GM18870 (cell line): ENCODE results near the gene GLIS2.

Experiments
- ATAC-seq: cut with Tn5 transposase; IDR thresholded peaks from one replicate; pipeline ENCODE4 v1.9.1; 2021; ENCODE audit warnings: moderate library complexity; ENCODE audit not compliant: unreplicated experiment

The GLIS2 gene

DNA sequence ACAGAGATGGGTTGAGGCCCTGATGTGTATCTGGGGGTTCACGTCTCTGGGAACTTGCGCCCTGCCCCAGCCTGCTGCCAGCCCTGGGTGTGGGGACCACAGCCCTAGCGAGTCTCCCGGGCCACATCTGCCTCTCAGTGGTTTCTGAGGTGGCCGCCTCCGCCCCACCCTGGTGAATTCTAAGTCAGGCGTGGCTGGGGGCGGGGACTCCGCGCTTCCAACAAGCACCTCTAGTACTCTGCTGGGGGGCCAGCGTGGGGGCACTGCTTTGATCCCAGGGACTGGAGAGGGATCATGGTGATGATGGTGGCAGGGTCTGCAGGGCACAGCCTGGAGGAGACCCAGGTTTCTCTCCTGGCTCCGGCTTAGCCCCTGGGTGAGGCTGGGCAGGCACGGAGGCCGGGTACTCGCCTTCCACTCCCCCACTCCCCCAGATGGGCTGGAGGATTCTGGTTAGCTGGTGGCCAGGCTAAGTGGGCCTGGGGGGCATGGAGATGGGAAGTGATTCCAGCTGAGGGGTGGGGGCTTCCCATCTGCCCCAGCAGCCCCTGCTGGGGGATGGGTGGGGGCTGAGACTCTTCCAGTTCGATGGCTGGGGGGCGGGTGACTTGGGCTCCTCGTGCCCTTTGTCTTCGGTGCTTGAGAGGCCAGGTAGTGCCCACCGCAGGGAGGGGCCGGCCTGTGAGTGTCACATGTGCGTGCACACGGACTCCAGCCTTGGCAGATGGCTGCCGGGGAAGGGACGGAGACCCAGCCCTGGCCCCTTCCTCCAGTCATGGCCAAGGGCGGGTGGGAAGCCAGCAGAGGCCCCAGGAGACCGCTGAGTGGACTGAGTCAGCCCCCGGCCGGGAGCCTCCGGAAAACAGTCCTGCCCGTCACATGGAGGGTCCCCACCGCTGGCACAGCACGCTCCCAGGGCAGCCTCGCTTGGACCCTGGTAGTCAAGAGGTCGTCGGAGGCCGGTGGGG, 3.9 kb downstream of the GLIS2 start:
- ATAC-seq, result no peak

DNA sequence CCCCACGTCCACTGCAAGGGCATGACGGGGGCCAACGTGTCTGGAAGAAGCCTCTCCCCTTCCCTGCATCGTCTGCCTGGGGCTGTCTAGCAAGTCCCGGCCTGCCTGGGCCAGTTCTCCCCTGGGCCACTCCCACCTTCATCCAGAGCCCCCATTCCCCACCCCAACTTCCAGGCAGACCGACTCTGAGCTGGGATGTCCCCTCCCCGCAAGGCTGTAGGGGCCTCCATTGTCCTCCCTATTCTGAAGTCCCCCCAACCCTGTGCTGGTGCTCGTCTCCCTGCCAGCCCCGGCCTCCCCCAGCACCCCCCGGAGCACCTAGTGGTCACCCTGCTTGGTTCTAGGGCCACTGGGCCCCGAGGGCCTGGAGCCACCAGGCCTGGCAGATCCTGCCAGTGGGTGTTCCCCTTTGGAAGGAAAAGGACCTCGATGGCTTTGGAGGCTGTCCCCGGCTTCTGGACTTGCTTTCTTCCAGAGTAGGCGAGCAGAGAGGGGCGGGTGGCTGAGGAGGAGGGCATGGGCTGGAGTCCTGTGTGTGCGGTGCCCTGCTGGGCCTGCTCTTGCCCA, 4.8 kb downstream of the GLIS2 start:
- no peak for ATAC-seq

DNA sequence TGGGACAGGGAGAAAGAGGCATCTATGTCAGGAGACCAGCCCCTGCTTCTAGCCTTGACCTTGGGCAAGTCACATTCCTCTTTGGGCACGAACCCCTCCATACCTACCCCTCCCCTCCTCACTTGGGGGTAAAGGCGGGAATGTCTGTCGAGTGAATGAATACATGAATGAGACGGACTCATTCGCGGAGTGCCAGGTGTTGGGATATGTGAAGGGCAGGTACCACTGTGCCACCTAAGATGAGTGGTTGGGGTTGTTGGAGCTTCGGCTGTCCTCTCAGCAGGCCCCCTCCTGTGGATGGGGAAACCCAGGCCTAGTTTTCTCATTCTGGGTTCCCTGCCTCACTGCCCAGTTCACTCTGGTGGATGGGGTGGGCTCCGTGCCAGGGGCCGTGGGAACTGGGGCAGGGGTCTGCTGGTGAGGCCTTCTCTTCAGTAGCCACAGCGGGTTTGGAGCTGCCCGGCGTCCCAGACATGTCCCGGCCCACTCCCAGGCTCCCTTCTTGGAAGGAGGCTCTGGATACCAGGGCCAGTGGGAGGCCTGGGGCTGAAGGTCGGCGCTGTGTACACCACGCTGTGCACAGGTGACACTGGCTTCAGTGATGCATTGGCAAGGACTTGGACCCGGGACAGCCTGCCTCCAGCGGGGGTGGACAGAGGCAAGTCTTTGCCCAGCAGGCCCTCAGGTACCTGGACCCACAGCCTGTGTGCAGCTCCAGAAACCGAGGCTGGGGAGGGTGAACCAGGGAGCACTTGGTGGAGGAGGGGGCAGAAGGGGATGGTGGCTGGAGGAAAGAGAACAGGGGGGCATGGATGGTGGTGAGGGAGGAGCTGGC, 5.6 kb downstream of the GLIS2 start:
- ATAC-seq, result no peak

DNA sequence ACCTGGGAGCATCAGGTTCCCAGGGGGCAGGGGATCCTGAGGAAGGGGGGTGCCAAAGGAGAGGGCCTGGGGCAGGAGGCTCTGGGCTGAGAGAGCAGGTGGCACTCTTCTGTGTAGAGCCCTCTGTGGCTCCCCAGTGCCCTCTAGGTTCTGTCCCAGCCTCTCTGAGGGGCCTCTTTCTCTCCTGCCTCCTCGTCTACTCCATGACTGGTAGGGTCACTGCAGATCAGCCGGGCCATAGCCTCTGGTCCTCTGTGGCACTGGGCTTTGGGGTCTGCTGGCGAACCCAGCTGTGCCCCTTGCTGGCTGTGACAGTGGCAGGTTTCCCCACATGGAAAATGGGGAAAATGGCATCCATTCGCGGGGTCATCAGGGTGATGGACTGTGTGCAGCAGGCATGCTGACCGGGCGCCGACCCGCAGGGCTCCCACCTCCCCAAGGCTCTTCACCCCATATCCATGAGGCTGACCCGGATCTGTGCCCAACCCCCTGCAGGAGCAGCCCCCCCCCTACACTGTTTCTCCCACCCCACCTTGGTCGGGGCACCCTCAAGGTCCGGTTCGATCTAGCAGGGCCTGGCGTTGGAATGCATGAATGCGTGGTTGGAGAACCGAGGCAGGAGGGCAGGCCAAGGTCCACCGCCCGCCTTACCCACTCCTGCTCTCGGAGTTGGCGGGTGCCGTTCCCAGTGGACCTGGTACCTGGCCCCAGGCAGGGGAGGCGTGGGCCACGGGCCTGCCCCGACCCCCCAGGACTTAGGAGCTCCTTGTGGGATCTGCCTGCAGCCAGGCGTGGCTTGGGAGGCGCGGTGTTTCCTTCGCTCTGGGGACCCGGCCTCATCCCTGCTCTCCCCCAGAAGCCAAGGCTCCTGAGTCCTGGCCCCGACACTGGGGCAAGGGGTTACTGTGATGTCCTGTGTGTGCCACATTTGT, 6.5 kb downstream of the GLIS2 start:
- no peak for ATAC-seq

DNA sequence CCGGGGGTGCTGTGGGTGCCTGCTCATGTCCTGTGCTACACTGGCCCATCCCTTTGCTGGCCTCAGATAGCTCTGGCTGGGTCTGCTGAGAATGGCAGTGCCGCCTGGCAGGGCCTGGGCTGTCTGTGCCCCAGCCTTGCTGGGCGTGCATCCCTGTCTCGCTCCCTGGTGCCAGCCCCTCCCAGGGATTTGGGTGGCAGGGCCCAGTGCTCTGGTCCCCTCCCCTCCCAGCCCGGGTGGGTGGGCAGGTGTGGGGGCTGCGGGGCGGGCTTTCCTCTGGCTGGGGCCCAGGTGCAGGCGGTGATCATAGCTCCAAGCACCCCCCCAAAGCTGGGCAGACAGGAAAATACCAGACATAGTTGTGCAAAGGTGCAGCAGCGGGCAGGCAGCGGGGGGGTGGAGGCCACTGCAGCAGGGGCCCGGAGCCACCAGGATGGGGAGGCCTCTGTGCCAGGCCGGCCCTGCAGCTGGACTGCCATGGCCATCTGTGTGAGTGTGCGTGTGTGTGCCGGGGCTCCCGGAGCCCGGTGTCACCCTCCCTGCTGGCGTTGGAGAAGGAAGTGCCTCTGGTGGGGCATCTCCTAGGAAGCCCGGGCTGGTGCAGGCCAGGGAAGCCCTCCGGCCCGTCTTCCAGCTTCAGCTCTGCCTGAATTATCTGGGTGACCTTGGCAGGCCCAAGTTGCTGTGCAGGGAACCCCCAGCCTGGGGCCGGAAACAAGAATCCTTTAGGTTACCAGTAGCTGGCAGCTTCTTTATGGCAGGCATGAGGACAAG, 7.4 kb downstream of the GLIS2 start:
- ATAC-seq, result no peak

DNA sequence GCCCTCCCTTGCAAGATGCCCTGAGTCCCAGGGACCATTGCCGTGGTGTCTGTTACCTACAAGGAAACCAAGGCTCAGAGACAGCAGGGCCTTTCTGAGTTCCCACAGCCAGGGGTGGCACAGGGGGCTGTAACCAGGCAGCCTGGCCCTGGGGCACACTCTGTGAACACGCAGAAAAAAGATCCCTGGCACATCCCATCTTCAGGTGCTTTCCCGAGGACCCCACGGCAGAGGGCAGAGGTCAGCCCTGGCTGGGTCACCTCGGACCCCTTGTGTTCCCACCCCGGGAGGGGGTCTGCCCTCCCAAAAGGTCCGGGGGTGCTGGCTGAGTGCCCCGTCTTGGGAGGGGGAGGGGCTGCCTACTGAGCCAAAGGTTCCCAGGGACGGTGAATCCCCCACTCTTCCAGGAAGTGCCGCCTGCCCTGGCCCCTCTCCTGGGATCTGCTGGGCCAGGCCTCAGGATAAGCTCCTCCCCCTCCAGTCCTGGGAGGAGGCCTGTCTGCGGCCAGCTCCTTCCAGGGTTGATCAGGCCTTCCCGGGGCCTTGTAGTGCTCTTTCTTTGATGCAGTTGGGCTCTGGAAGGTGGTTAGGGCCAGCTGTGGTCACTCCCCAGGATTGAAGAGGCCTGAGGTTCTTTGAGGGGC, 8.1 kb downstream of the GLIS2 start:
- no peak for ATAC-seq

GRCh38 chr16:4324492-4325252, 8.8 kb downstream of the GLIS2 start:
- no peak for ATAC-seq

- ATAC-seq, result no peak
Measured at GRCh38 chr16:4325253-4325758, 9.4 kb downstream of the GLIS2 start.

GRCh38 chr16:4327386-4328045, 11.6 kb downstream of the GLIS2 start:
- ATAC-seq, result no peak

GRCh38 chr16:4328046-4328781, 12.3 kb downstream of the GLIS2 start:
- ATAC-seq, result no peak

DNA sequence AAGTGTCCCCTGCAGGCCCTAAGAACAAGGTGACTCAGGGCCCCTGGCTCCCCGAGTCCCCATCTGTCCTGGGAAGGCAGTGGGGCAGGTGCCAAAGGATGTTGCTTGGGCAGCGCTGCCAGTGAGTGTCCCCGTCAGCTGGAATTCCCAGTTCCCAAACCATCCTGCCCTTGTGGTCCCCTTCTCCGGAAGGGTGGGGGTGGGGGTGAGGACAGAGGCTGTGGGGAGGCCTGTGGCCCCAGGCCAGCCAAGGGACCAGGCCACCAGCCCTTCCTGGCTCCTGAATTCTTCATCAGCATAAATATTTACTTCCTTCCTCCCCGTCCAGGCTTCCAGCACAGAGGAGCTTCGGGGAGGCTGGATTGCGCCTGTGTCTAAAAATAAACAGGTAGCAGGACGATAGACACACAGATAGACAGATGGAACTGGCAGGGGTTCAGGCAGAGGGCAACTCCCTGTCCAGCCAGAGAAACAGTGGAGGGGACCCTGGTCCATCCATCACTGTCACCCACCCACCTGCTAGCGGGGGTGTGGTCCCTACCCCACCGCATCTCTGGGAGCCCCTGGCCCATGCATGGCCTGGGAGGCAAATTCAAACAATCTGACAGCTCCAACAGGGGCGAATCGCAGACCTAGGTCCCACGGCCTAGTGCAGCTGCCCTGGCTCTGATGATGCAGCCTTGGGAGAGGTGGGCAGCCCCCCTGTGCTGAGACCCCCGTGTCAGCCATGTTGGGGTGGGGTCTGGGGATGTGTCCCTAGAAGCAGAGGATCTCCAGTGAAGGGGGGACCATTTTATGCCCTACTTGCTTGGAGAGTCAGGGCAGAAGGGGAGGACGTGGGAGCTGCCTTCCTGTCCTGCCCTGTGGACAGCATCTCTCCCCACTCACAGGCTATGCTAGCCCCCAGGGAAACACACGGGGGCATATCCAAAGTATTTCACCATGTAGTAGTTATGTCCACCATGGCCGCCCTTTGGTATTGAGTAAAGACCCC, 13.2 kb downstream of the GLIS2 start:
- ATAC-seq, result no peak

DNA sequence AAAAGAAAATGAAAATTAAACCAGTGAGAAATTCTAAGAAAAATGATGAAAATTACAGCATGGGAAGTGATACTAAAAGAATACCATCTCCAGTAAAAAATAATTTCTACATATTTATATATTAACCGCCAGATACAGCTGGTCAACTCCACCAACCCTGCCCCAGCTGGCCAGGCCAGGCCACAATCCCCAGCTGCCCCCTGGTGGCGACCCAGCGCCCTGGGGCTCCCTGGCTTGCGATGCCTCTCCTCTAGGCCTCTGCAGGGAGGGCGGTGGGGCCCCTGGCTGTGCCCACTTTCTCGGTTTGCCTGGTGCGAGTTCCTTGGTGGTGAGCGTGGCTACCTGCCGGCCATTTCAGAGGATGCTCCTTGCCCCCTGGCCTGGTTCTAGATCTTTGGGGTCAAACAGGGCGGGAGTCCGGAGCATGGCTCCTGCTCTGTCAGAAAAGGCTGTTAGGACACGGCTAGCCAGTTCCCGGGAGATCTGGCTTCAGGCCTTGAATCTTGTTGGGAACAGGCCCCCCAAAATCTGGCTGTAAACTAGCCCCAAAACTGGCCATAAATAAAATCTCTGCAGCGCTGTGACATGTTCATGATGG, 14.5 kb downstream of the GLIS2 start:
- no peak for ATAC-seq

DNA sequence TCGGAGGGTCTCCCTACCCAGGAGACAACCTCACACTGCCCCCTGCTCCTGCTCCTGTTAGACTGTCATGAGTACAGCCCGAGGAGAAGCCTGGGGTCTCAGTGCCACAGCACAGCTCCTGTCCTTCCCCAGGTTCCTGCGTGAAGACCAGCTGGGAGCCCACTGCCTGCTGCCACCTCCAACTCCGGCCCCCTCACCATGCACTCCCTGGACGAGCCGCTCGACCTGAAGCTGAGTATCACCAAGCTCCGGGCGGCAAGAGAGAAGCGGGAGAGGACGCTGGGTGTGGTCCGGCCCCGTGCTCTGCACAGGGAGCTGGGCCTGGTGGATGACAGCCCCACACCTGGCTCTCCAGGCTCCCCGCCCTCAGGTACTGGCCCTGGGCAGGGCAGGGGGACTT, 16.2 kb downstream of the GLIS2 start:
- ATAC-seq, result no peak

DNA sequence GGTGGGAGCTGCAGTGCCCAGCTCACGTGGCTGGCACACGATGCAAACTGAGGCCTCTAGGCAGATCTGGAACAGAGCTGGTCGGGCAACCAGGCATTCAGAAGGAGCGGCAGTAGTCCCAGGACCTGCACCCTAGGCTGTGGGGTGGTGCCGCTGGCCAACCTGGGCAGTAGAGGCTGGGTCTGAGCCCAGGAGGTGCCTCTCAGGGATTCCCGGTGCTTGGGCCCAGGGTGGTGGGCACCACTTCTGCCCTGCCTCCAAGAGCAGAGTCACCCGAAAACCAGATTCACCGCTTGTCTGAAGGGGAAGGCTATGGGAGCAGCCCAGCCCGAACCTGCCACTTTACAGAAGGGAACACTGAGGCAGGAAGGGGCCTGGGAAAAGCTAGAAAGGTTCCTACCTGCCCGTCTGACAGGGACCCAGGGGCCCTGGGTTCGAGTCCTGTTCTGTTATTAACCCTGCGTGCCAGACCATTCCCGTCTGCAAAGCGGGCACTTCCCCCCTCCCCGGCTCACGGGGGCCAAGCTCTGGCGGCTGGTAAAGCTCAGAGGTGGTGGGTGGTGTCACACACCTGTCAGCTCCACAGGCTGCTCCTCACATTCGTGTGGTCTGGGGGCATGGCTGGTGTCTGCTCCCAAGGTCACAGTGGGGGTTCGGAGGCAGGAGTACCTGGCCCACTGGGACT, 16.9 kb downstream of the GLIS2 start:
- ATAC-seq, result no peak

DNA sequence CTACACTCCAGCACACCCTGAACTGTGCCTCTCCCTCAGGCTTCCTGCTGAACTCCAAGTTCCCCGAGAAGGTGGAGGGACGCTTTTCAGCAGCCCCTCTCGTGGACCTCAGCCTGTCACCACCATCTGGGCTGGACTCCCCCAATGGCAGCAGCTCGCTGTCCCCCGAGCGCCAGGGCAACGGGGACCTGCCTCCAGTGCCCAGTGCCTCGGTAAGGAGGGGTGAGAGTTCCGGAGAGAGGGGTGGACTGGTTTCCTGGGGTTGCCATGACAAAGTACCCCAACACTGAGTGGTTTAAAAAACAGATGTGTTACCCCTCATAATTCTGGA, 17.4 kb downstream of the GLIS2 start:
- no peak for ATAC-seq
